HG03342 (cell line): ENCODE data around the gene RPS6KL1.
"Not testable (repeated sequence)": the region's sequence is repeated elsewhere in the genome, so short reads cannot be mapped to it uniquely, and the experiment has no call there.

Experiments
- ATAC-seq: cut with Tn5 transposase; IDR thresholded peaks from one replicate; pipeline ENCODE4 v1.9.1; 2021; ENCODE audit warnings: mild to moderate bottlenecking, moderate library complexity; ENCODE audit not compliant: unreplicated experiment

Gene RPS6KL1

DNA sequence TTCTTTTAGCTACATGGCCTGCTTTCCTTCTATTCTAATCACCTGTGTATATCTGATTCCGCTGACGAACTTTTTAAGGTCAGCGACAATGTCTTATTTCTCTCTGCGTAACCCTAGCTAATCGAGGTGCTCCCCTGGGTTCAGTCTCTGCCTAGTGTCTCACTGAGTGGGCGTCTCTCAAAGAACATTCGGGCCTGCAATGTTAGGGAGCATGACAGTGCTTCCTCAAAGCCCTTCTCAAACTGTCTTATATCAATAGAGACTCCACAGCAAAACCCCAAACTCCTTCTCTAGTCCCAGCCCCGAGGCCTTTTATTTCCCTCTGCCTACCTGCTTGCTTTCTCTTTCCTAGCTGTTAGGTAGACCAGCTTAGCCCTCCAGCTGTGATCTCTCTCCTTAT is 13.7 kb upstream of the RPS6KL1 start:
- ATAC-seq, result no peak

DNA sequence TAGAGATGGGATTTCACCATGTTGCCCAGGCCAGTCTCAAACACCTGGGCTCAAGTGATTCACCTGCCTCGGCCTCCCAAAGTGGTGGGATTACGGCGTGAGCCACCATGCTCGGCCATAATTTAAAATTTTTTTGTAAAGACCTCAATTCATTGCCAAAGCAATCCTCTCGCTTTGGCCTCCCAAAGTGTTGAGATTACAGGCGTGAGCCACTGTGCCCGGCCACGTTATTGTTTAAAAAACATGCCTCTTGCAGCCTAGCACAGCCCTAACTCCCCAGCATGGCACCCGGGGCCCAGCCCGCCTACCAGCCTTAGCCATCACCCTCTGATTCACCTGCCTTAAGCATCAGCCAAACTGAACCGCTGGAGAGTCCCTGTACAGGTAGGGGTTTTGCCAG is 13.1 kb upstream of the RPS6KL1 start:
- no peak for ATAC-seq

DNA sequence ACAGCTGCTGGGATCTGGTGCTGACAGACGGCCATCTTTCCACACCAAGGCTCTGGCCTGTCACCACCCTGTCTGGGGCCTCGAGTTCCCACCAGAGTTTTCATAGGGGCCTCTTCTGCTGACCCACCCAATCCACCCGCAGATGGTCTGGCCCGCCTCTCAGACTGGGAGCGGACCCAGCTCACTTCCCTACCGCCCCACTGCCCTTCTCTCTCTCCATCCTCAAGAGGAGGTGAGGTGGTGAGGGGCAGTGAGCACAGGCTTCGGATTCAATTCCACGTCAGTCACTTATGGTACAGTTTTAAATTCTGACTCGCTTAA is 12.3 kb upstream of the RPS6KL1 start:
- ATAC-seq, result no peak

DNA sequence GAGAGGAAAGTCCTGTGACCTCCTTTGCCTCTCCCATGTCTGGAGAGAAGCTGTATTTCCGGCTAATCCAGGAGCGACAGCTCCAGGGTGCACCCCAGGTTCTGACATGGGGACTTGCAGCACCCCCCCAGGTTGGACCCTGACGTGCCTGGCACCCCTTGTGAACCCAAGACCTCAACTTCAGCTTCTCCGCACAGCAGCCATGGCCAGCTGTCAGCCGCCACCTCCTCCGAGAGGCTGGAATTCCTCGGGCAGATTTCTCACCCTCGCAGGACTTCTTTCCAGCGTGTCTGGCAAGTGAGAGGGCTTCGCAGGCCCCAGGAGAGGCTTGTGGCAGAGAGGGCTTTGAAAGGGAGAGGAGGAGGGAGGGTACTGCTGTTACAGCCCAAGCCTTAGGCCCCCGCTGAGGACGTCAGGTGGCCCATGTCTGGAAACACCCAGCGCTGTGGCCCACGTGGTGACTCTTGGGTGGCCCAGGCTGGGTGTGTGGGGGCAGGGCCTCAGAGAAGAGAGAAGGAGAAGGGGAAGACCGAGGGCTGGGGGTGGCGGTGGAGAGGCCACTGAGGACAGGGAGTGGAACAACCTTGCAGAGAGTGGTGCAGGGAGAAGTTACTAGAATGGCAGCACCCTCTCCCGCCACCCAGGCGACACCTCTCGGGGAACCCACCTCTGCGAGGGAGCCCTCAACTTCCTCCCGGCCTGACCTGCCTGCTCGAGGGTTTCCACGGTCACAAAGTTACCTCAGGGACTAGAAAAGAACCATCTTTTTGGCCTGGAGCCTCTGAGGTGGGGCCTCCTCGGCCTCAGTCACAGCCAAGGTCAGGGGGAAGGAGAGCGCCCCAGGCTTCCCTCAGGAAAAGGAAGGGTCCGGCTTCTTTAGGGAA is 11.7 kb upstream of the RPS6KL1 start:
- ATAC-seq, result no peak

DNA sequence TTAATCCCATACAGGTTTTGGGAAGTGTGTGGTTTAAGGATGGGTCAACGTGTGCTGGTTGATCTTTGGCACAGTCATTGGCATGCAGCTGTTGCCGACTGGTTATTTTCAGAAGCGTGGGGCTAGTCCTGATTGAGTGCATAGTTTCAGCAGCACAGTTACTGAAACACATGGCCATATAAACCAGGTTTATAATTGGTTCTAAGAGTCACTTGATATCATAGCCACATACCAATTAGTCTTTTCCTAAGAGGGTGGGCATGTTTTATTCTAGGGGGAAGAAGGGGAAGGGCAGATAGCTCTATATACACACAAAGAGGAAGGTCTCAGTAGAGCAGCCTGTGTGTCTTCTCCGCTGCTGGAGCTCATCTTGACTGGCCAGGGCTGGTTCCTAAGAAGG is 11.0 kb upstream of the RPS6KL1 start:
- ATAC-seq, result no peak

DNA sequence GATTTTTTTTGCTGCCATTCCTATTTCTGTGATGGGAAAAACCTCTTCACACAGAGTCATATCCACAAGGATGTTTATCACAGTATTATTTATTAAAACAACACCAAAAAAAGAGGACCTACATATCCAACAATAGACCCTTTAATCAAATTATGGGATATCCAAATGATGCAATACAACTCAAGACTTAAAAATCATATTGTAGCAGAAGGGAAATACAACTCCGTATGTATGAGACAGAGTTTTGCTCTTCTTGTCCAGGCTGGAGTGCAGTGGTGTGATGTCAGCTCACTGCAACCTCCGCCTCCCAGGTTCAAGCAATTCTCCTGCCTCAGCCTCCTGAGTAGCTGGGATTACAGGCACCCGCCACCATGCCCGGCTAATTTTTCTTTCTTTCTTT is 9.9 kb upstream of the RPS6KL1 start:
- ATAC-seq, result not testable (repeated sequence)

DNA sequence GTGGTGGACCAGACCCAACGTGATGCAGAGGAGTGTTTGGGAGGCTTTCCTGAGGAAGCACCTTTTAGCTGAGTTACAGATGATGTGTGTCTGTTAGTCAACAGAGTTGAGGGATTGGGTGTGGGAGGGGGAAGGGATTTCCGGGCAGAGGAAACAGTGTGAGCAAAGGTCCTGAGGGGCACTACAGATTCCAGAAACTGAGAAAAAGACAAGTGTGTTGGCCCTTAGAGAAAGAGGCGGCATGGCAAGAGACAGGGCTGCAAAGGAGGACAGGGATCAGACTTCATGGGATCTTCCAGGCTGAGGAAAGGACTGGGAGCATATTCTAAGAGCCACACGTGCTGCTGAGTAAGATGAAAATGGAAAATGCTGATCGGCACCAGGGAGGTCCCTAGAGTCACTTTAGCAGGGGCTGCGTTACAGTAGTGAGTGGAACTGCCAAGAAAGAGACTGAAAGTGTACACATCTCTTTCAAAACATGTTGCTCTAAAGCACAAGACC is 9.4 kb upstream of the RPS6KL1 start:
- no peak for ATAC-seq

DNA sequence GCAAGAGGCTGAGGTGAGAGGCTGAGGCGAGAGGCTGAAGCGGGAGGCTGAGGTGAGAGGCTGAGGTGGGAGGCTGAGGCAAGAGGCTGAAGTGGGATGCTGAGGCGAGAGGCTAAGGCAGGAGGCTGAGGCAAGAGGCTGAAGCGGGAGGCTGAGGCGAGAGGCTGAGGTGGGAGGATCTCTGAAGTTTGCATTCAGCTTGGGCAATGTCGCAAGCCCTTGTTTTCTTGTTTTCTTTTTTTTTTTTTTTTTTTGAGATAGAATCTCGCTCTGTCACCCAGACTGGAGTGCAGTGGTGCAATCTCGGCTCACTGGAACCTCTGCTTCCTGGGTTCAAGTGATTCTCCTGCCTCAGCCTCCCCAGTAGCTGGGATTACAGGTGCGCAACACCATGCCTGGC is 8.7 kb upstream of the RPS6KL1 start:
- not testable (repeated sequence) for ATAC-seq

DNA sequence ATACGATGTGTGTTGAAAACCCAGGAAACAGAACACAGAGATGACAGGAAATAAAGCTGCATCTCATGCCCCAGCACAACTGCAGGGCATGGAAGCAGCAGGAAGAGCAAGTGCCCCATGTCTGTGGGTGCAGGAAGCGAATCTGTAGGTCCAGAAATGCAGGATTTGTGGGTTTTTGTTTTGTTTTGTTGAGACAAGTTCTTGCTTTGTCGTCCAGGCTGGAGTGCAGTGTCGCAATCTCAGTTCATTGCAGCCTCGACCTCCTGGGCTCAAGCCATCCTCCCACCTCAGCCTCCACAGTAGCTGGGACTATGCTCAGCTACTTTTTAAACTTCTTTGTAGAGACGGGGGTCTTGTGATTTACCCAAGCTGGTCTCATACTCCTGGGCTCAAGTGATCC is 6.2 kb upstream of the RPS6KL1 start:
- ATAC-seq, result no peak

DNA sequence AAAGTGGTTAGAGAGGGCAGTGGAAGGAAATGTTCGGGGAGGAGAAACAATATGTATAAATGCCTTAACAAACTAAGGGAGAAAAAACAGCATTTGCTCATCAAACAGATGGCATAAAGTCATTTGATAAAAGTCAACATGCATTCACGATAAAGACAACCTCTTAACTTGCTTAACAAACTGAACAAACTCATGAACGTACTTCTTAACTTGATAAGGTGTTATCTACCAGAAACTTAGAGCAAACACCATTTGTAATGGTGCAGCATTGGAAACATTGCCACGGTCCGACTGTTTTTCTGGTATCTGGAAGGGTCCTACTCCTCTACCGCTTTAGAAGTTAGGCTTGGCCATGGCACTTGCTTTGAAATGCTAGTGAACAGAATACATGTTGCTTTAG is 4.2 kb upstream of the RPS6KL1 start:
- ATAC-seq, result no peak

DNA sequence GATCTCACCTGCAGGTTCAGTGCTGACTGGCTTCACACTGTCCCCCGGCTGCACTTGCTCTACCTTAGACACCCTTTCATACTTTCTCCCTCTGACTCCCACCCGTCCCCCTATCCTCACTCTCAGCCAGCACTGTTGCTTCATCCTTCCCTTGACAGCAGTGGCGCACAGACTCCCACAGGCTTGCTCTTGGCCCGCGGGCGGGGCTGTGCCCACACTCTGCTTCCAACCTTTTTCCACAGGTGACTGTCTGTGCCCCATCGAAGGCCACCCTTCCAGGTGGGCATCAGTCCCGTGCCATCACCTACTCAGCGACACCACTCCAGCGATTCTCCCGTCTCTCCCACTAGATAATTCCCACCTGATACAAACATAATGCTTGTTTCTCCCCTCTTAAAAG is 1.0 kb upstream of the RPS6KL1 start:
- no peak for ATAC-seq

DNA sequence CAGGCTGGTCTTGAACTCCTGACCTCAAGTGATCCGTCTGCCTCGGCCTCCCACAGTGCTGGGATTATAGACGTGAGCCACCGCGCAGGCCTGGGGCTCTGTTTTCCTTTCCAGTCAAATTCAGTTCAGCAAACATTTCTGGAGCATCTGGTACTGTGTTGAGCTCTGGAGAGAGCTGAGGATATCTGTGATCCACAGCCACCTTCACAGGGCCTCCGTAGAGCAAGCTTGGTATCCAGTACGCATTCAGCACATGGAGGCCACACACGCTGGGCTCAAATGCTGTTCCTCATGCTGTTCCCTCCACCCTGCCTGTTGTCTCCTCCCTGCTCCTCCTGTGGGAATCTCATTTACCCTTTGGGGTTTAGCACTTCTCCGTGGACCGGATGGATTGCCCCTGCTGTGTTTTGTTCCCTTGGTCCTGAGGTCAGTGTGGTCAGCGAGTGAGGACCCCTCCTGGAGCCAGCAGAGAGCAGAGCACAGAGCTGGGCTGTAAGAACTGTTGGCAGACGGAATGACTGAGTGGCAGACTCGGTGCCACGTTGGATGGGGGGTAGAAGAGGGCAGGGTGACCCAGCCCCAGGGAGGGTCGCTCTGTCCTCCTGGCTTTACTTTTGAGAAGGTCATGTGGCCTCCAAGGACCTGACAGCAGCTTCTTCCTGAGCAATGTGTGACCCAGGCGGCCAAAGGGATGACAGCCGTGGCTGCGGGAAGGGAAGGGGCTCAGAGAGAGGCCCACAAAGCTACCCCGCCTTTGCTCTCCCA is 891 bp downstream of the RPS6KL1 start:
- ATAC-seq, result no peak

DNA sequence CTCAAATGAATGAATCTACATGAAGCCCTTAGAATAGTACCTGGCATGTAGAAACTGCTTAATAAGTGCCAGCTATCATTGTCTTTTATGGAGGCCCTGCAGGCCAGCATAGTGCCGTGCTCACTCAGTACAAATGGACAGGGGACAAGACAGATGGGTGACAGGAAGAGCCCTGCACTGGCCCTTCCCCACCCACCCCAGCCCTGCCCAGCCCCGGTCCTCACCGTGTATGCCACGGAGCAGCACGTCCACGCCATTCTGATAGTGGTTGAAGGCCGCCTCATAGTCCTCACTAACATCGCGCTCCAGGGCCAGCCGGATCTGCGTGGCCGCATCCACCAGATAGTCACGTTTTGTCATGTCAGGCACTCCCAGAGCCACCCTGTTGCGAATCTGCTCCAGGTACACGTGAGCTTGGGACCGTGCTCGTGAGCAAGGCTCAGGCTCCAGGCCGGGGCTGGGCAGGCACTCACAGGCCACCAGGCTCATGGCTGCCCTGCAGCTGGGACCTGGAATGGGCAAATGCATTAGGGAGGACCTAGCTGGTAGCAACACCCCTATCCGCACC is 1.9 kb downstream of the RPS6KL1 start:
- no peak for ATAC-seq

DNA sequence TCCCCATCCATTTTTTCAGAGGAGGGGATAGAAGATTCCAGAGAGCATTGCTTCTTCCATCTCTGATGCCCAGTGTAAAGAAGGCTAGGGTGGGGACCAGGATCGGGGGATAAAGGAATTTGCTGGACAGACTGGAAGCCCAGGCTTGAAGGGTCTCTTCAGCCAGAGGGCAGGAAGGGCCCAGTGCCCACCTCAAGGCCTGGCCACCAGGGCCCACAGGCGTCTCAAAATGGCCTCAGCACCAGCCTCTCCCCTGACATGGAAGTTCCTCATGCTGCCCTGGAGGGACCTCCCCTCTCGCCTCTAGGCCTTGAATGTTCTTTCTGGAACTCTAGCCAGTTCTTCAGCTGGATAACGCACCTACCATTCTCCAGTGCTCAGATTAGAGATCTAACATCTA is 2.8 kb downstream of the RPS6KL1 start:
- no peak for ATAC-seq

DNA sequence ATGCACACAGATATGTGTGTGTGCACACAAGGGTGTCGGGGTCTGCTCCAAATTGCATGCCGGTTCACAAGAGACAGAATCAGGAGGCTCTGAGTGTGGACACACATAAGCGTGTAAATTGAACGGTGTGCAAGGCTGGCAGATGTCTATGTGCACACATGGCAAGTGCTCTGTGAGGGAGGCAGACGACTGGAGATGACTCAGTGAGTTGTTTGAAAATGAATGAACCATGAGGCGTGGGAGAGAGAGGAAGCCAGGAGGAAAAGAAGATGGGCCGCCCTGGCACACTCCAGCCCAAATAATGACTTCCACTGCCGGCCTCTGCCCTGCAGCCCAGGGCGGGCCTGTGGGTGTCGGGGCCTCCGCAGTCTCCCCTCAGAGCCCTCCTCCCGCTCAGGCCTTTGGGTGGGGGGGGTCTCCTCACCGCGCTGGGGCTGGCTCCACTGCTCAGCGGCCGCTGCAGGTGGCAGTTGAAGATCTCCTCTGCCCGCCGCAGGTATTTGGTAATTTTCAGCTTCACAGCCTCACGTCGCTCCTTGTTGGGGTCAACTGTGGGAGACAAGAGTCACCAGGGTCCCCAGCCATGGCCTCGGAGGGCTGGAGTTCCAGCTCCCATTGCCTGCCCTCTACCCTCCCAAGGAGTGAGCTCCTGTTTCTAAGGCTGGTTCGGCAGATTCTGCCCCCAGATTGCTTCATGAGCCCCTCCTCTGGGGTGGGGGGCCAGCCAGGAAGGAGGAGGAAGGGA is 3.5 kb downstream of the RPS6KL1 start:
- ATAC-seq, result no peak

DNA sequence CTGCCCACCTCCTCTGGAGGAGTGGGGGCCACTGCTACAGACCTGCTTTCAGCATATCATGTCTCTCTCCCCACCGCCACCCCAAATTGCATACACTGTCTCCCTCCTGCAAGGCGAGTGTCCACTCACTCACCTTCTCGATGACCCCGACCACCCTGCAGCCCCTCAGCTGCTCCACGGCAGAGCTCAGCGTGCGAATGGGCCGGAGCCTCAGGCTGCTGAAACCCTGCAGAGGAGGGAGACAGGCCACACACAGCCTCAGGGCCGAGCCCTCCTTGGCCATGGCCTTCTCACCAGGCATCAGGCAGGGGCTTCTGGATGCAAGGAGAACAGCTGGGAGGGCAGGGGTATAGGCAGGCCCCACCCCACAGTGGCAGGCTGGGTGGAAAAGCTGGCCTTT is 4.7 kb downstream of the RPS6KL1 start:
- no peak for ATAC-seq

DNA sequence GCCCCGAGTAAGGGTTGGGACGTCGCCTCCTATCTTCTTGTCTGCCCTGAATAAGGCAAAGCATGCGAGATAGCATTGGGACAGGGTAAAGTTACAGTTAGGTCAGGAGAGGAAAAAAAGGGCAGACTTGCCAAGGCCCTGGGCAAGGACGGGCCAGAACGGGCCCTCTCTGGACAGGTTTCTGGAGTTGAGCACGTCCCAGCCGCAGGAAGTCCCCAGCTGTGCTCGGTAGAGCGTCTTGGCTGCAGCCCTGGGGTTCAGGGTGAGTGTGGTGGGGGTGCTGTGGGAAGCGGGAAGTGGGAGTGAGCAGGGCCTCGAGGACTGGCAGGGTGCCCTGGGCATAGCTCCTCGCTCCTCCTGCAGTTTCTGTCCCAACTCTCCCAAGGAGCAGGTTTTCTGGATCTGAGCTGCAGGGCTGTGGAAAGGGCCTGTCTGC is 5.4 kb downstream of the RPS6KL1 start:
- no peak for ATAC-seq

DNA sequence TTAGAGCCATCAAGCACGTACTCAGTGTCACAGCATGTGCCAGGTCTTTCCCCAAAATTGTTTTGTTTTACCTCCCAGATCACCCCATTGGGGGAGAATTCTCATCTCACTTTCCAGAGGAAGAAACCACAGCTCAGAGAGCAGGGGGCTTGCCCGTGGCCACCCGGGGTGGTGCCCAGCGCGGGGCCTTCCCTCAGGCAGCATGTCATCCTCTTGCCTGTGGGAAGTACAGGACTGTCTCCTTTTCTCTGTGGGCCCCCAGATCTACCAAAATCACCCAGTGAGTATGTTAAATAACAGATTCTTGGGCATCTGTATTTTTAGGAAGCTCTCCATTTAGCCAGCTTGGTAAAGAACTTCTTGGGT is 5.9 kb downstream of the RPS6KL1 start:
- no peak for ATAC-seq

DNA sequence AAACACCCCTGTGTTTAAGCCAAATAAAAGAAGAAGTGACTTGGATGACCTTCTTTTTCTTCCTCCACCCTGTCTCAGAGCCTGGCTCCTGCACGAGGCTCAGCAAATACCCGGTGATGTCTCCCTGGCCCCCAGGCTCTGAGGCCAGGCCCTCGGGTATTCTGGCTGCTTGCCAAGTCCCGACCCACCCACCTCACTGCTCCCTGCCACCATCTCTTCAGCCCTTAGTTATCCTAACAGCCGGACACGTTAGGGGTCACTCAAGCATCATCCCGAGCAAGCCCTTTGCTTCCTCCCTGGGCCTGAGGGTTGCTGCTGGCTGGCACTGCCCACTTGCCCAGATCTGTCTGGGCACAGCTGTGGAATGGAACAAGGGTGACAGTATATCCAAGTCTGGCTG is 7.2 kb downstream of the RPS6KL1 start:
- ATAC-seq, result no peak

DNA sequence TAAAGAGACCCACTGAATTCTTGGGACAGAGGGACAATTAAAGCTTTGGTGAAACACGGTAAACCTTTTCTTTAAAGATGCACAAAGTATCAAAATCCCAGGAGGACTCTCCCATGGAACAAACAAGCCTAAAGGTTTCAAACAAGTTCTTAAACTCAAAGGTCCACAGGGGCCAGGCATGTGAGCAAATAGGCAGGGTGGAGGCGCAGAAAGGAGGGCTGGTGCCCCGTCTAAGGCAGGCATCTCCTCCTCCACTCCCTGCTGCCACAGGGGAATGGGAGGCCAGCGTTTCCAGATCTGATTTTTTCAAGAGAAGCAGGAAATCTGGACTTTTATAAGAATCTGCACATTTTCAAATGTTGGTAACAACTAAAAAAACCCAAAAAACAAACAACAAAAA is 7.6 kb downstream of the RPS6KL1 start:
- ATAC-seq, result no peak

DNA sequence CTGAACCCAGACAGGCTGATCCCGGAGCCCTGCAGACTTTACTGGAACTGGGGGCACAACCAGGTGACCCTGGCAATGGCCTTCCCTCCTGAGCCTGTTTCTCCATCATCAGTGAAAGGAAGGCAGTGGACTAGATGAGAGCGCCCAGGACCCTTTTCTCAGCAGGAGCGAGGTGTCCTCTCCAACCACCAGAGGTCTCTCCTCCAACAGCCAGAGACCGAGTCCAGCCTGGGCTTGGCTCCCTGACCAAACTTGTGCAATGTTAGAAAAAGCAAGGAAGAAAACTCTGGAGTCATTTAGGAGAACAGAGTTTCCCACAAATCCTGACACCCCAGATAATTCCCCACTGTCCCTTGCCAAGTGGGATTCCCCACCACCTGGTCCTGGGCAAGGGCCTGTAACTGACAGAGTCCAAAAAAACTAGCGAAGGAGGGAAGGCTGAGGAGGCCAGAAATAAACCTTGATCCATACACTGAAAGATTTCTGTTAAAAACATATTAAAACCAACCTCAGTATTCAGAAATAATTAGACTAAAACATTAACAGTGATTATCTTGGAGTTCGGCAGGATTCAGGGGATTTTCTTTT is 9.0 kb downstream of the RPS6KL1 start:
- no peak for ATAC-seq
